Keratinocyte (primary cell): ENCODE measurements around the gene USP34. TPM values are rescaled to one million over a fixed set of nuclear protein-coding genes. Genes with fewer than 3 reads are reported as not detected.
A peak's percentile ranks its signal among the peaks of the same experiment; 100 is the strongest.

ENCODE experiments used
- DNase-seq: peaks from one replicate; pipeline ENCODE4 v3.0.0-alpha.2; 2011; ENCODE audit warnings: low read depth, missing footprints, low spot score
- FAIRE-seq: peaks from 2 replicates; lab custom pipeline; 2011; peaks lifted over from hg19 to GRCh38; lab: Jason Lieb, UNC
- H2AFZ ChIP-seq: 2 replicates; pipeline ENCODE4 v1.6.0; 2012; ENCODE audit warnings: low read length, control low read depth, inconsistent platforms; ENCODE audit not compliant: control insufficient read depth
- H3K27ac ChIP-seq: 2 replicates; pipeline ENCODE4 v1.5.1; 2011; ENCODE audit warnings: low read length; ENCODE audit not compliant: control insufficient read depth, insufficient read depth
- H3K27me3 ChIP-seq: 3 replicates; pipeline ENCODE4 v1.6.0; 2011; ENCODE audit warnings: low read length; ENCODE audit not compliant: control insufficient read depth, insufficient read depth; ENCODE audit errors: extremely low read depth
- H3K36me3 ChIP-seq, 2 experiments: 2 replicates in 1 of 2; 3 replicates in 1 of 2; pipeline ENCODE4 v1.5.1; 2011; ENCODE audit warnings: low read length in 2 of 2, mild to moderate bottlenecking in 1 of 2; ENCODE audit not compliant: control insufficient read depth in 2 of 2, insufficient read depth in 2 of 2; ENCODE audit errors: extremely low read depth in 1 of 2
- H3K4me1 ChIP-seq: 3 replicates; pipeline ENCODE4 v1.5.1; 2011; ENCODE audit warnings: low read length; ENCODE audit not compliant: control insufficient read depth, insufficient read depth; ENCODE audit errors: extremely low read depth
- H3K4me2 ChIP-seq: 3 replicates; pipeline ENCODE4 v1.6.0; 2011; ENCODE audit warnings: low read depth, low read length; ENCODE audit not compliant: control insufficient read depth, insufficient read depth; ENCODE audit errors: extremely low read depth
- H3K4me3 ChIP-seq, 3 experiments: fragments of 200-600 bp in 1 of 3; sonication (generic) in 1 of 3; 2 replicates in 2 of 3; 3 replicates in 1 of 3; pipeline ENCODE4 v1.5.1; 2011 to 2016; ENCODE audit warnings: low read length in 3 of 3, mild to moderate bottlenecking in 3 of 3, control low read depth in 2 of 3, inconsistent platforms in 1 of 3, low read depth in 1 of 3, mixed read lengths in 1 of 3, mixed run types in 1 of 3, moderate library complexity in 1 of 3; ENCODE audit not compliant: control insufficient read depth in 2 of 3, insufficient read depth in 2 of 3; ENCODE audit errors: extremely low read depth in 1 of 3
- H3K79me2 ChIP-seq: 2 replicates; pipeline ENCODE4 v1.6.0; 2012; ENCODE audit warnings: low read length; ENCODE audit not compliant: control insufficient read depth, insufficient read depth
- H3K9ac ChIP-seq: 3 replicates; pipeline ENCODE4 v1.6.0; 2011; ENCODE audit warnings: low read length; ENCODE audit not compliant: control insufficient read depth, insufficient read depth; ENCODE audit errors: extremely low read depth
- H3K9me1 ChIP-seq: 3 replicates; pipeline ENCODE4 v1.6.0; 2011; ENCODE audit warnings: low read length; ENCODE audit not compliant: control insufficient read depth, insufficient read depth; ENCODE audit errors: extremely low read depth
- H3K9me3 ChIP-seq: 2 replicates; pipeline ENCODE4 v1.5.1; 2012; ENCODE audit warnings: low read depth, low read length; ENCODE audit not compliant: control insufficient read depth
- H4K20me1 ChIP-seq: 3 replicates; pipeline ENCODE4 v1.6.0; 2011; ENCODE audit warnings: low read length; ENCODE audit not compliant: control insufficient read depth, insufficient read depth; ENCODE audit errors: extremely low read depth
- EZH2 ChIP-seq: IDR thresholded peaks from one replicate; pipeline ENCODE4 v1.6.1; 2012; ENCODE audit warnings: inconsistent platforms, mild to moderate bottlenecking, low read length, moderate library complexity
- dilution Hi-C: fragments of 300-500 bp; cut with MboI; formaldehyde crosslinking; loops from one replicate; pipeline ENCODE4 v1.7.0; 2020; ENCODE audit warnings: low sequenced_read_pairs; ENCODE audit not compliant: extremely low pct_ligation_motif_present
- polyA plus RNA-seq, 5 experiments: library from polyadenylated mRNA; depleted of rRNA in 3 of 5; stranded (reverse) in 3 of 5; stranded (forward) in 1 of 5; unstranded in 1 of 5; fragments of >200 nt; gene quantifications; 1 replicate in 1 of 5; 2 replicates in 3 of 5; 3 replicates in 1 of 5; pipeline versions ENCODE4 v1.2.1 to v1.2.3, GENCODE V29; 2011 to 2012; ENCODE audit warnings: missing spikeins in 2 of 5, low read depth in 1 of 5, low replicate concordance in 1 of 5
- TF ChIP-seq, protein P1 (sequence below), 3 experiments: IDR thresholded peaks in 1 of 3; conservative IDR thresholded peaks in 1 of 3; optimal IDR thresholded peaks in 1 of 3; 2 replicates in 2 of 3; 3 replicates in 1 of 3; pipeline versions ENCODE3 to v1.5.1; 2011; ENCODE audit warnings: low read length in 3 of 3, mild to moderate bottlenecking in 3 of 3, moderate library complexity in 2 of 3, control low read depth in 1 of 3, inconsistent platforms in 1 of 3; ENCODE audit not compliant: insufficient read depth in 2 of 3; ENCODE audit errors: extremely low read depth in 1 of 3

USP34 gene
- polyA plus RNA-seq, 1 donor (not counting 4 experiments of a cell fraction or from before 2014, with no cell fraction given), result 54.7 TPM

DNA sequence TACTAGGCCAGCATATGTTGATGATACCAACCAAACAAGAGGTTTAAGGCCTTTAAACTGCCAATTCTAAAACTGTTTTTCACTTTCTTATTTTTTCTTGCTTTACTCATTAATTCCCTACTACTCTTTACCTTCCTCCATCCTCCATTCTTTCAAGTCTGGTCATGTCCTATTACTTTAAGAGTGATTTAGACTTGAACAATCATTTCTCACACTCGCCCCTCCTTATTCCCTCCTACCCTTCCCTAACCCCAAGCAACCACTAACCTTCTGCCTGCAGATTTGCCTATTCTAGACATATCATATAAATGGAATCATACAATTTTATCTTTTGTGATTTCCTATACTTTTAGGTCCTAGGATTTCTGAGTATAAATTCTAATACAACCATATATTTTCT is 127.7 kb downstream of the USP34 start:
- Histone ChIP-seq H3K9me3 (no peaks in the 10 kb centered on the region), H3K4me1 (peaks cover 13% of the 10 kb centered on the region), H4K20me1 (no peaks in the 10 kb centered on the region), H3K79me2 (no peaks in the 10 kb centered on the region), H3K9me1 (no peaks in the 10 kb centered on the region), H3K4me2 (no peak overlapping the region), H3K27ac (no peak overlapping the region), H3K36me3 (peaks cover 8 to 12% of the 10 kb centered on the region in 2 experiments), H3K9ac (no peak overlapping the region), H3K4me3 (no peak overlapping the region), H3K27me3 (no peaks in the 10 kb centered on the region), H2AFZ (no peak overlapping the region)
- no peak for TF ChIP-seq EZH2
- TF ChIP-seq, protein P1, sequence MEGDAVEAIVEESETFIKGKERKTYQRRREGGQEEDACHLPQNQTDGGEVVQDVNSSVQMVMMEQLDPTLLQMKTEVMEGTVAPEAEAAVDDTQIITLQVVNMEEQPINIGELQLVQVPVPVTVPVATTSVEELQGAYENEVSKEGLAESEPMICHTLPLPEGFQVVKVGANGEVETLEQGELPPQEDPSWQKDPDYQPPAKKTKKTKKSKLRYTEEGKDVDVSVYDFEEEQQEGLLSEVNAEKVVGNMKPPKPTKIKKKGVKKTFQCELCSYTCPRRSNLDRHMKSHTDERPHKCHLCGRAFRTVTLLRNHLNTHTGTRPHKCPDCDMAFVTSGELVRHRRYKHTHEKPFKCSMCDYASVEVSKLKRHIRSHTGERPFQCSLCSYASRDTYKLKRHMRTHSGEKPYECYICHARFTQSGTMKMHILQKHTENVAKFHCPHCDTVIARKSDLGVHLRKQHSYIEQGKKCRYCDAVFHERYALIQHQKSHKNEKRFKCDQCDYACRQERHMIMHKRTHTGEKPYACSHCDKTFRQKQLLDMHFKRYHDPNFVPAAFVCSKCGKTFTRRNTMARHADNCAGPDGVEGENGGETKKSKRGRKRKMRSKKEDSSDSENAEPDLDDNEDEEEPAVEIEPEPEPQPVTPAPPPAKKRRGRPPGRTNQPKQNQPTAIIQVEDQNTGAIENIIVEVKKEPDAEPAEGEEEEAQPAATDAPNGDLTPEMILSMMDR (optimal IDR thresholded peaks at IDR 0.05 in 1 of 3, IDR thresholded peaks at IDR 0.05 in 1 of 3, conservative IDR thresholded peaks at IDR 0.05 in 1 of 3; ENCODE audit: extremely low read depth in 1 of 3, insufficient read depth in 2 of 3, low read length in 3 of 3), result no peak
- dilution Hi-C loops, result no loop called here
- FAIRE-seq (peak; percentile 5), DNase-seq (no peak)

GRCh38 chr2:61340242-61340641 is 130.6 kb downstream of the USP34 start:
- no peak for TF ChIP-seq EZH2
- TF ChIP-seq, protein P1 (optimal IDR thresholded peaks at IDR 0.05 in 1 of 3, IDR thresholded peaks at IDR 0.05 in 1 of 3, conservative IDR thresholded peaks at IDR 0.05 in 1 of 3; ENCODE audit: extremely low read depth in 1 of 3, insufficient read depth in 2 of 3, low read length in 3 of 3), result no peak
- H3K4me2 ChIP-seq, result no peak overlapping the region
- H3K4me1 ChIP-seq, result peaks cover 13% of the 10 kb centered on the region
- H3K27ac ChIP-seq, result peak overlapping the region; percentile 5
- no peaks in the 10 kb centered on the region for H3K9me3 ChIP-seq
- no peak overlapping the region for H3K4me3 ChIP-seq
- dilution Hi-C loops, result no loop called here
- no peak overlapping the region for H3K9ac ChIP-seq
- H4K20me1 ChIP-seq, result no peaks in the 10 kb centered on the region
- H3K27me3 ChIP-seq, result no peaks in the 10 kb centered on the region
- no peaks in the 10 kb centered on the region for H3K9me1 ChIP-seq
- no peaks in the 10 kb centered on the region for H3K79me2 ChIP-seq
- H2AFZ ChIP-seq, result no peak overlapping the region
- no peak for FAIRE-seq
- DNase-seq, result no peak
- peaks cover 5 to 7% of the 10 kb centered on the region in 2 experiments for H3K36me3 ChIP-seq
